Mesenchymal stem cell (in vitro differentiated cells and primary cell): ENCODE data around the gene TSC22D2.

Experiments used
- DNase-seq: peaks from one replicate; pipeline ENCODE4 v3.0.0-alpha.2; 2013
- H2AFZ ChIP-seq: one replicate; pipeline ENCODE4 v1.6.1; 2013; ENCODE audit warnings: low read depth, mild to moderate bottlenecking, control low read depth, inconsistent platforms, low read length, moderate library complexity
- H2AK5ac ChIP-seq: 2 replicates; pipeline ENCODE4 v1.6.1; 2013; ENCODE audit warnings: low read length, moderate library complexity, mild to moderate bottlenecking, inconsistent platforms; ENCODE audit not compliant: severe bottlenecking
- H2BK120ac ChIP-seq: one replicate; pipeline ENCODE4 v1.6.1; 2013; ENCODE audit warnings: low read depth, mild to moderate bottlenecking, inconsistent platforms, low read length, moderate library complexity
- H2BK12ac ChIP-seq, 2 experiments: one replicate each; pipeline ENCODE4 v1.6.1; 2013; ENCODE audit warnings: inconsistent platforms in 2 of 2, low read length in 2 of 2, mild to moderate bottlenecking in 2 of 2, moderate library complexity in 2 of 2, control low read depth in 1 of 2
- H2BK15ac ChIP-seq: one replicate; pipeline ENCODE4 v1.6.1; 2013; ENCODE audit warnings: mild to moderate bottlenecking, low read depth, inconsistent platforms; ENCODE audit not compliant: poor library complexity, severe bottlenecking
- H2BK5ac ChIP-seq: 2 replicates; pipeline ENCODE4 v1.6.1; 2013; ENCODE audit warnings: low read depth, mild to moderate bottlenecking, low read length, control low read depth, inconsistent platforms; ENCODE audit not compliant: poor library complexity, severe bottlenecking
- H3K14ac ChIP-seq, 2 experiments: one replicate each; pipeline ENCODE4 v1.6.1; 2013; ENCODE audit warnings: inconsistent platforms in 2 of 2, low read length in 2 of 2, control low read depth in 1 of 2, mild to moderate bottlenecking in 1 of 2, moderate library complexity in 1 of 2
- H3K18ac ChIP-seq, 2 experiments: one replicate each; pipeline ENCODE4 v1.6.1; 2013; ENCODE audit warnings: inconsistent platforms in 2 of 2, low read length in 2 of 2, control low read depth in 1 of 2, low read depth in 1 of 2, mild to moderate bottlenecking in 1 of 2
- H3K23ac ChIP-seq, 2 experiments: one replicate each; pipeline ENCODE4 v1.6.1; 2013; ENCODE audit warnings: inconsistent platforms in 2 of 2, low read length in 2 of 2, mild to moderate bottlenecking in 2 of 2, moderate library complexity in 2 of 2, control low read depth in 1 of 2
- H3K27ac ChIP-seq: 2 replicates; pipeline ENCODE4 v1.5.1; 2013; ENCODE audit warnings: mild to moderate bottlenecking, moderate library complexity, low read length, control low read depth, inconsistent platforms; ENCODE audit not compliant: poor library complexity, severe bottlenecking
- H3K27me3 ChIP-seq, 2 experiments: 2 replicates each; pipeline versions ENCODE4 v1.6.1 to v1.7.0; 2013; ENCODE audit warnings: low read length in 2 of 2, mild to moderate bottlenecking in 2 of 2, moderate library complexity in 2 of 2, control low read depth in 1 of 2, inconsistent platforms in 1 of 2; ENCODE audit not compliant: control insufficient read depth in 1 of 2, insufficient read depth in 1 of 2
- H3K36me3 ChIP-seq, 2 experiments: 2 replicates each; pipeline versions ENCODE4 v1.6.1 to v1.7.0; 2013; ENCODE audit warnings: low read length in 2 of 2, control low read depth in 1 of 2, inconsistent platforms in 1 of 2, low read depth in 1 of 2, mild to moderate bottlenecking in 1 of 2; ENCODE audit not compliant: insufficient read depth in 2 of 2, control insufficient read depth in 1 of 2
- H3K4ac ChIP-seq, 2 experiments: one replicate each; pipeline ENCODE4 v1.6.1; 2013; ENCODE audit warnings: inconsistent platforms in 2 of 2, low read length in 2 of 2, mild to moderate bottlenecking in 2 of 2, moderate library complexity in 2 of 2, control low read depth in 1 of 2, low read depth in 1 of 2
- H3K4me1 ChIP-seq: 2 replicates; pipeline ENCODE4 v1.6.1; 2013; ENCODE audit warnings: low read depth, low read length, control low read depth; ENCODE audit not compliant: control insufficient read depth, insufficient read depth
- H3K4me2 ChIP-seq: 2 replicates; pipeline ENCODE4 v1.6.1; 2013; ENCODE audit warnings: low read length, mild to moderate bottlenecking, inconsistent platforms; ENCODE audit not compliant: poor library complexity, severe bottlenecking
- H3K4me3 ChIP-seq, 2 experiments: 2 replicates each; pipeline versions ENCODE4 v1.5.1 to v1.7.0; 2013; ENCODE audit warnings: low read length in 2 of 2, mild to moderate bottlenecking in 2 of 2, control low read depth in 1 of 2, low read depth in 1 of 2; ENCODE audit not compliant: insufficient read depth in 1 of 2
- H3K79me1 ChIP-seq: replicated peaks from 2 replicates; pipeline ENCODE4 v1.6.1; 2013; ENCODE audit warnings: mild to moderate bottlenecking, control low read depth, low read length, inconsistent platforms; ENCODE audit not compliant: poor library complexity, severe bottlenecking
- H3K9ac ChIP-seq: 2 replicates; pipeline ENCODE4 v1.7.0; 2013; ENCODE audit warnings: mild to moderate bottlenecking, low read length, moderate library complexity
- H3K9me3 ChIP-seq: 2 replicates; pipeline ENCODE4 v1.7.0; 2013; ENCODE audit warnings: mild to moderate bottlenecking, low read length; ENCODE audit not compliant: control insufficient read depth
- H4K8ac ChIP-seq: one replicate; pipeline ENCODE4 v1.6.1; 2013; ENCODE audit warnings: inconsistent platforms, mild to moderate bottlenecking, low read length, moderate library complexity
- H4K91ac ChIP-seq: one replicate; pipeline ENCODE4 v1.6.1; 2013; ENCODE audit warnings: mild to moderate bottlenecking, low read length, inconsistent platforms
- WGBS: methylation state at CpG from one replicate; pipeline ENCODE4 v1.1.7; 2013; ENCODE audit warnings: mixed read lengths; 5-methylcytosine and 5-hydroxymethylcytosine counted together

The TSC22D2 gene

GRCh38 chr3:150407808-150408220 lies 284 bp upstream of the TSC22D2 start:
- H3K27me3 ChIP-seq = no peaks in the 10 kb centered on the region
- peaks cover 2% of the 10 kb centered on the region for H3K79me1 ChIP-seq
- H3K4me2 ChIP-seq = peak overlapping the region; percentile 61
- no peak overlapping the region for H2BK5ac ChIP-seq
- H2AK5ac ChIP-seq = no peak overlapping the region
- peak overlapping the region; percentile 96 to 99 for H3K4me3 ChIP-seq
- H2BK15ac ChIP-seq = no peak overlapping the region
- H3K9me3 ChIP-seq = no peaks in the 10 kb centered on the region
- no peak overlapping the region for H2BK120ac ChIP-seq
- no peak overlapping the region for H4K8ac ChIP-seq
- H4K91ac ChIP-seq = no peak overlapping the region
- H2AFZ ChIP-seq = no peak overlapping the region
- DNase-seq = peak; percentile 93
- H3K9ac ChIP-seq = peak overlapping the region; percentile 100
- peaks cover 10 to 12% of the 10 kb centered on the region in 2 experiments for H3K36me3 ChIP-seq
- H3K18ac ChIP-seq = no peak overlapping the region
- no peak overlapping the region for H3K23ac ChIP-seq
- peak overlapping the region; percentile 92 for H3K27ac ChIP-seq
- H3K4me1 ChIP-seq = no peaks in the 10 kb centered on the region
- H3K4ac ChIP-seq = no peak overlapping the region
- H3K14ac ChIP-seq = no peak overlapping the region
- WGBS = 1% methylated on average over 13 of the region's 13 CpGs
- no peak overlapping the region for H2BK12ac ChIP-seq

GRCh38 chr3:150409125-150409511 lies 1.0 kb downstream of the TSC22D2 start:
- peak overlapping the region; percentile 69 to 81 for H3K23ac ChIP-seq
- peak overlapping the region; percentile 95 for H4K91ac ChIP-seq
- H3K18ac ChIP-seq = peak overlapping the region; percentile 85 to 98
- H2BK5ac ChIP-seq = peak overlapping the region; percentile 98
- no peak overlapping the region for H2AK5ac ChIP-seq
- no peak overlapping the region for H2AFZ ChIP-seq
- no peaks in the 10 kb centered on the region for H3K4me1 ChIP-seq
- peak overlapping the region; percentile 84 to 97 for H3K4ac ChIP-seq
- peak overlapping the region; percentile 12 for H2BK15ac ChIP-seq
- H3K27ac ChIP-seq = peak overlapping the region; percentile 95
- peak overlapping the region in 1 of 2 experiments; percentile 57 for H3K14ac ChIP-seq
- H3K27me3 ChIP-seq = no peaks in the 10 kb centered on the region
- peak overlapping the region in 1 of 2 experiments; percentile 83 for H2BK12ac ChIP-seq
- H2BK120ac ChIP-seq = peak overlapping the region; percentile 75
- H3K9me3 ChIP-seq = no peaks in the 10 kb centered on the region
- DNase-seq = no peak
- H3K4me3 ChIP-seq = peak overlapping the region; percentile 96 to 99
- peak overlapping the region; percentile 30 for H4K8ac ChIP-seq
- peak overlapping the region; percentile 46 for H3K4me2 ChIP-seq
- under 1% methylated on average over 29 of the region's 30 CpGs for WGBS
- peaks cover 2% of the 10 kb centered on the region for H3K79me1 ChIP-seq
- peak overlapping the region; percentile 100 for H3K9ac ChIP-seq
- H3K36me3 ChIP-seq = peaks cover 10 to 15% of the 10 kb centered on the region in 2 experiments

- H3K18ac ChIP-seq = peak overlapping the region; percentile 85 to 98
Measured at GRCh38 chr3:150409512-150410310, 1.6 kb downstream of the TSC22D2 start.

More at GRCh38 chr3:150409512-150410310, 1.6 kb downstream of the TSC22D2 start:
- H3K36me3 ChIP-seq = peaks cover 10 to 15% of the 10 kb centered on the region in 2 experiments
- peaks cover 2% of the 10 kb centered on the region for H3K79me1 ChIP-seq
- peak overlapping the region; percentile 46 for H3K4me2 ChIP-seq
- no peak overlapping the region for H4K8ac ChIP-seq
- H4K91ac ChIP-seq = peak overlapping the region; percentile 95
- no peak overlapping the region for H2AK5ac ChIP-seq
- H3K14ac ChIP-seq = peak overlapping the region; percentile 89 to 98
- H3K9me3 ChIP-seq = no peaks in the 10 kb centered on the region
- no peaks in the 10 kb centered on the region for H3K4me1 ChIP-seq
- H3K23ac ChIP-seq = peak overlapping the region in 1 of 2 experiments; percentile 99
- peak overlapping the region in 1 of 2 experiments; percentile 83 for H2BK12ac ChIP-seq
- H3K27ac ChIP-seq = peak overlapping the region; percentile 95
- H3K27me3 ChIP-seq = no peaks in the 10 kb centered on the region
- peak; percentile 85 for DNase-seq
- H2BK120ac ChIP-seq = no peak overlapping the region
- peak overlapping the region; percentile 100 for H3K9ac ChIP-seq
- WGBS = under 1% methylated on average over 66 of the region's 72 CpGs
- H3K4ac ChIP-seq = peak overlapping the region; percentile 84 to 97
- H2BK15ac ChIP-seq = no peak overlapping the region
- H2AFZ ChIP-seq = no peak overlapping the region
- peak overlapping the region; percentile 98 for H2BK5ac ChIP-seq
- H3K4me3 ChIP-seq = peak overlapping the region; percentile 96 to 99
